Ishikawa (cell line): ENCODE data around the gene RAB6B.

Experiments used
- CEBPB ChIP-seq: IDR thresholded peaks from 2 replicates; pipeline ENCODE4 v1.6.1; 2012
- CREB1 ChIP-seq: IDR thresholded peaks from 2 replicates; pipeline ENCODE4 v1.6.1; 2012; ENCODE audit warnings: low read depth
- EGR1 ChIP-seq: IDR thresholded peaks from 2 replicates; pipeline ENCODE4 v1.6.1; 2012
- EP300 ChIP-seq: IDR thresholded peaks from 2 replicates; pipeline ENCODE4 v1.6.1; 2012; ENCODE audit warnings: borderline replicate concordance
- FOXM1 ChIP-seq: IDR thresholded peaks from 2 replicates; pipeline ENCODE4 v1.6.1; 2012; ENCODE audit warnings: low read depth, borderline replicate concordance
- NFIC ChIP-seq: IDR thresholded peaks from 2 replicates; pipeline ENCODE4 v1.6.1; 2012
- RAD21 ChIP-seq: IDR thresholded peaks from 2 replicates; pipeline ENCODE4 v1.6.1; 2012; ENCODE audit warnings: low read depth
- TAF1 ChIP-seq: IDR thresholded peaks from 2 replicates; pipeline ENCODE4 v1.6.1; 2012; ENCODE audit warnings: low read depth, mild to moderate bottlenecking
- TCF12 ChIP-seq: IDR thresholded peaks from 2 replicates; pipeline ENCODE4 v1.6.1; 2012; ENCODE audit warnings: low read depth
- TEAD4 ChIP-seq: IDR thresholded peaks from 2 replicates; pipeline ENCODE4 v1.6.1; 2012
- YY1 ChIP-seq: IDR thresholded peaks from 2 replicates; pipeline ENCODE4 v1.6.1; 2012; ENCODE audit warnings: low read depth
- ZBTB7A ChIP-seq: IDR thresholded peaks from 2 replicates; pipeline ENCODE4 v1.6.1; 2012; ENCODE audit warnings: low read depth
- TF ChIP-seq, protein P1 (sequence below): IDR thresholded peaks from 2 replicates; pipeline ENCODE4 v1.6.1; 2012
- TF ChIP-seq, protein P2 (sequence below): IDR thresholded peaks from 2 replicates; pipeline ENCODE4 v1.6.1; 2012; ENCODE audit warnings: low read depth, mild to moderate bottlenecking
- TF ChIP-seq, protein P3 (sequence below): IDR thresholded peaks from 2 replicates; pipeline ENCODE4 v1.6.1; 2012

The RAB6B gene

DNA sequence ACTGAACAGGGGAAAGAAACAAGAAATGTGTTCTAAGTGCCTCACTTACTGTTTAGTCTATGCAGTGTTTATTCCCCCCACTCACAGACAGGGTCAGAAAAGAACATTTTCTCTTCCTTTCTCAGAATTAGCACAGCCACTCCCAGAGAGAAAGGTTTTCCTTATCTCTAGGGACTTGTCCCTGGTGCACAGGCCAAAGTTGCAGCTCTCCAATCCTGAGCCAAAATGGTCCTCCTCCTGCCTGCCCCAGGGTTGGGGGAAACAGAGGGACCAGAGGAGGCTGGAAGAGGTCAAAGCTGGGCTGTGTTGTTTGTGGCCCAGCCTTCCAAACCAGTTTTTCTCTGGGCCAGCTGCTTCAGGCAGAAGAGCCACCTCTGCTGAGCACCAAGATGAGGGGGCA is 12.0 kb downstream of the RAB6B start:
- TF ChIP-seq TAF1 (no peak), NFIC (no peak), EGR1 (no peak), ZBTB7A (no peak), CEBPB (no peak), TCF12 (no peak), FOXM1 (no peak), RAD21 (no peak)
- TF ChIP-seq, protein P1, sequence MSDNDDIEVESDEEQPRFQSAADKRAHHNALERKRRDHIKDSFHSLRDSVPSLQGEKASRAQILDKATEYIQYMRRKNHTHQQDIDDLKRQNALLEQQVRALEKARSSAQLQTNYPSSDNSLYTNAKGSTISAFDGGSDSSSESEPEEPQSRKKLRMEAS: no peak
- TF ChIP-seq, protein P2, sequence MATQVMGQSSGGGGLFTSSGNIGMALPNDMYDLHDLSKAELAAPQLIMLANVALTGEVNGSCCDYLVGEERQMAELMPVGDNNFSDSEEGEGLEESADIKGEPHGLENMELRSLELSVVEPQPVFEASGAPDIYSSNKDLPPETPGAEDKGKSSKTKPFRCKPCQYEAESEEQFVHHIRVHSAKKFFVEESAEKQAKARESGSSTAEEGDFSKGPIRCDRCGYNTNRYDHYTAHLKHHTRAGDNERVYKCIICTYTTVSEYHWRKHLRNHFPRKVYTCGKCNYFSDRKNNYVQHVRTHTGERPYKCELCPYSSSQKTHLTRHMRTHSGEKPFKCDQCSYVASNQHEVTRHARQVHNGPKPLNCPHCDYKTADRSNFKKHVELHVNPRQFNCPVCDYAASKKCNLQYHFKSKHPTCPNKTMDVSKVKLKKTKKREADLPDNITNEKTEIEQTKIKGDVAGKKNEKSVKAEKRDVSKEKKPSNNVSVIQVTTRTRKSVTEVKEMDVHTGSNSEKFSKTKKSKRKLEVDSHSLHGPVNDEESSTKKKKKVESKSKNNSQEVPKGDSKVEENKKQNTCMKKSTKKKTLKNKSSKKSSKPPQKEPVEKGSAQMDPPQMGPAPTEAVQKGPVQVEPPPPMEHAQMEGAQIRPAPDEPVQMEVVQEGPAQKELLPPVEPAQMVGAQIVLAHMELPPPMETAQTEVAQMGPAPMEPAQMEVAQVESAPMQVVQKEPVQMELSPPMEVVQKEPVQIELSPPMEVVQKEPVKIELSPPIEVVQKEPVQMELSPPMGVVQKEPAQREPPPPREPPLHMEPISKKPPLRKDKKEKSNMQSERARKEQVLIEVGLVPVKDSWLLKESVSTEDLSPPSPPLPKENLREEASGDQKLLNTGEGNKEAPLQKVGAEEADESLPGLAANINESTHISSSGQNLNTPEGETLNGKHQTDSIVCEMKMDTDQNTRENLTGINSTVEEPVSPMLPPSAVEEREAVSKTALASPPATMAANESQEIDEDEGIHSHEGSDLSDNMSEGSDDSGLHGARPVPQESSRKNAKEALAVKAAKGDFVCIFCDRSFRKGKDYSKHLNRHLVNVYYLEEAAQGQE: no peak
- TF ChIP-seq, protein P3, sequence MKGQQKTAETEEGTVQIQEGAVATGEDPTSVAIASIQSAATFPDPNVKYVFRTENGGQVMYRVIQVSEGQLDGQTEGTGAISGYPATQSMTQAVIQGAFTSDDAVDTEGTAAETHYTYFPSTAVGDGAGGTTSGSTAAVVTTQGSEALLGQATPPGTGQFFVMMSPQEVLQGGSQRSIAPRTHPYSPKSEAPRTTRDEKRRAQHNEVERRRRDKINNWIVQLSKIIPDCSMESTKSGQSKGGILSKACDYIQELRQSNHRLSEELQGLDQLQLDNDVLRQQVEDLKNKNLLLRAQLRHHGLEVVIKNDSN: no peak

DNA sequence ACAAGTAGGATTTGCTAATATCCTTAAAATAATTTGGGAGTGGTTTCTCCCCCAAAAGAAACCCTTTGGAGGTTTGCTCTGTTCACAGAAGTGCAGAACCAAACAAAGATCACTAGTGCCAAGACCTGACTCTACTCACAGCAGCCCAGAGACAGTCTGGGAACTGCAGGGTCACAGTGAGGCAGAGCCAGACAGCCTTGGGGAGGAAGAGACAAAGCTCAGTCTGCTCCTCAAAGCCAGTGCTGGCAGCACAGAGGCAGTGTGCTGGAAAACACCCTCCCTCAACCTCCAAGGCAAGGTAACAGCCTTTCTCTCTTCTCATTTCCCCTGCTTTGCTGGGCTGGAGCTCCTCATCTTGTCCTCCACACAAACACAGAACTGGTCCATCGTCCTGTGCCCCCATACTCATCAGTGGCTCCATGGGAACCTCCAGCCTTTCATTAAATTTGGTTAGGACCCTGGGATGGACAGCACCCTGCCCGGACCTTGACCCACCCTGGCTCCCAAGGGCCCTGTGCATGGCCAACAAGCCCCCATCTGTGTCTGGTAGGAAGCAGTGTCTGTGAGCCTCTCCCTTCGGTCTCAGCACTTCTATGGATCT is 12.6 kb downstream of the RAB6B start:
- TF ChIP-seq, protein P3: no peak
- TF ChIP-seq FOXM1 (no peak), ZBTB7A (no peak), NFIC (no peak), YY1 (no peak)
- TF ChIP-seq, protein P2: no peak

DNA sequence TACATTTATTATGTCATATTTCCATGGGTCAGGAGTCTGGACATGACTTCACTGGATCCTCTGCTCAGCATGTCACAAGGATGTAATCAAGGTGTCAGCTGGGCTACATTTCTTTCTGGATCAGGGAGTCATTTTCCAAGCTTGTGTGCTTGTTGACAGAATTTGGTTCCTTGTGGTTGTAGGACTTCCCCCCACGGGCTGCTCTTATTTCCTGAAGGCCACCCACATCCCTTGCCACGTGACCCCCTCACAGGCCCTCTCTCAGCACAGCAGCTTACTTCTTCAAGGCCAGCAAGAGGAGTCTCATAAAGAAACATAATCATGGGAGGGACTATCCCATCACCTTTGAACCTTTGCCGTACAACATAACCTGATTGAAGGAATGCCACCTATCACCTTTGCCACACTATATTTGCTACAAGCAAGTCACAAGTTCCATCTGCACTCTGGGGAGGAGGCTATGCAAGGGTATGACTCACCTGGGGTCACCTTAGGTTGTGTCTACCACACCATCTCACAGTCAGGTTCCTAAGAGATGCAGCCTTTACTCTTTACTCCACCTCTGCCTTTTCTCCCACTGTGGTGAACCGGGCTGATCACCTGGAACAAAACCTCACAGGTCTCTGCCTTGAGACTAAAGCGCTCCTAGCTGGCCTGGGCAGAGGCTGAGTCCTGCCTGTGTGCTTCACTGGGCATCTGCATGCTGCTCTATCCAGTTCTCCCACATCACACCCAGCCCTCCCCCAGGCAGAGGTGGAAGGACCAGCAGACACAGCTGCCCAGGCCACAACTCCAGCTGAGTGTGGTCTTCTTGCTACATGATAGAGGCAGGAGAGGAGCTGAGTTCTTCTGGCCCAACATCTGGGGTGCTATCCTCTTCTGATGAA is 13.5 kb downstream of the RAB6B start:
- TF ChIP-seq TCF12 (no peak), CREB1 (no peak), ZBTB7A (no peak), NFIC (no peak), TAF1 (no peak), RAD21 (no peak), CEBPB (no peak), YY1 (no peak), EGR1 (no peak), FOXM1 (no peak), EP300 (no peak)
- TF ChIP-seq, protein P2: no peak
- TF ChIP-seq, protein P3: no peak
- TF ChIP-seq, protein P1: no peak

DNA sequence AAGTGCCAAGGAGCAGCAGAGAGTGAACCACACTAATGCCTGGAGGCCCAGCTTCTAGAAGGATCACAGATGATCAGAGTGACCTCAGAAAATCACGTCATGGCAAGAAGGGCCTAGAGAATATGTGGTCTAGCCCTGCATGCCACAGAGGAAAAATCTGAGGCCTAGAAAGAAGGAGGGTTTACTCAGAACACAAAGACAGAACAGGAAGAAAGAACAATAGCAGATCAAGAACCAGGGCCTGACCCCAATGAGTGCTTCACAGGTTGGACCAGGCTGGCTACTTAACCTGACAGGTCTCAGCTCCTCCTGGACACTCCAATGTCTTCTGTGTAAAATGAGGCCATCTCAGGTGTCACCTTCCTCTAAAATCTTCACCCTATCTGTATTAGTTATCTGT is 14.2 kb downstream of the RAB6B start:
- TF ChIP-seq FOXM1: no peak
- TF ChIP-seq TEAD4: no peak
- TF ChIP-seq TCF12: no peak
